HG02852 (cell line): ENCODE measurements around the gene REV3L.

Source experiments
- ATAC-seq: cut with Tn5 transposase; IDR thresholded peaks from one replicate; pipeline ENCODE4 v1.9.1; 2021; ENCODE audit warnings: mild to moderate bottlenecking, moderate library complexity; ENCODE audit not compliant: unreplicated experiment

The REV3L gene

DNA sequence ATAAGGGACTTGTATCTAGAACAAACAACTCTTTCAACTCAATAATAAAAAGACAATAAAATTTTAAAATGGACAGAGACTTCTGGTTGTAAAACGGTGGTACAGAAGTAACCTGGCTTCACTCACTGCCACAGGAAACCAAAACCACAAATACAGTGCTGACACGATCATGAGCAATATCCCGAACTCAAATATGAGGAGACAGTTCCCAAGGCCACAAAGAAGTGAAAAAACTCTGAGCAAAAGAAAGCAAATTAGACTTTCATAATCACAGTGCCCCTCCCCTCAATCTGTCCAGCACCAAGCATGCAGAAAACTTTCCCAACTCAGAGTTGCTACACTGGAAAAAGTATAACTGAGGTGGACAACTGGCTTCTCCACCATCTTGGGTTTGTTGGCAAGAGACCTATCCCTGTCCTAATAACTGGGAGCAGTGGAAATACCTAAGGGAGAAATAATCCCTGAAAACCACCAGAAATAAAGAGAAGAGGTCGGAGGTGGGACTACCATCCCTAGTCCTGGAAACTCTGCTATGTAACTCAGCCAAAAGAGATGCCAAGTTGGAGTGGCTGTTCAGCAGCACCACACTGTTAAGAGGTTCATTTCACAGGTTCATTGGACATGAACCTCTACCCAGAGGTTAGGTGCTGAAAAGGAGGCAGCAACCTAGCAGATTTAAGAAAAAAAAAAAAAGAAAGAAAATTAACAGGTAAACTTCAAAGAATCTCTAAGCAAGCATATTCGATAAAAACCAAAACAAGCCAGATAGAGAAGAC, 55.5 kb downstream of the REV3L start:
- peak; percentile 75 for ATAC-seq

DNA sequence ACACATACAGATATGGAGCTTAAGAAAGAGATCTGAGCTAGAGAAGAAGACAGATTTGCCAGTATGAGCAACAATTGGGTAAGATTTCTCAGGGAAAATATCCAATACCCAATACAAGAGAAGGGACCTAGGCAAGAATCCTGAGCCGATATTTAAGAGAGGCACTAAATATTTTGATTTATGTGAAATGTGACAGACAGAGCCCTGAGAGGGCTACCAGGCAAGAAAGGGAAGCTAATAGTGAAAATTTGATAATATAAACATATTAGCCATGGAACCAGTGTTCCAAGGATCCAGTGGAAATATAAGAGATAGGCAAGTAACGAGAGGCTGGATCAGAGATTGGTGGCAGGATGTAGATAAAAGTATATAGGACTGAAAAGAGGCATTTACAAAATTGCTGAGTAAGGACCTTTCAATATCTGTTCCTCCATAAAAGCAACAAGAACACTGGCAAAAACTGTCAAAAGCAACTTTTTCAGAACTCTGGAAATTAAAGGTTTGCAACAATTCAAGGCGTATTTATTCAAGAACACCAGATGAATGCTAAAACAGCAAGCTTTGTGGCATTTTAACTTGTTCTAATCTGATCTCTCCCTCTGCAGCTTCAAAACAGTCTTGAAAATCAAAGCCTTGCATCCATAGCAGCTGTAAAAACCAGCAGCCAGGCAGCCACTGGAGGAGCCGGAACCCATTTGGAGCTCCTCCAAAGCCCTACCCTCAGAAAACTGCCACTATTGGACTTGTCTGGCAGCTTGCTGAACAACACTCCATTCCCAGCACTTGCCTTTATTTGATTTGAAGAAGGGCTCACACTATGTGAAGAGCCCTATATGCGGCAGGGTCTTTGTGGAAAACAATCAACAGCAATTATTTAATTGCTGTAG, 58.8 kb downstream of the REV3L start:
- ATAC-seq, result no peak

- ATAC-seq, result no peak
These were observed 59.9 kb downstream of the REV3L start for GRCh38 chr6:111423055-111423633.

DNA sequence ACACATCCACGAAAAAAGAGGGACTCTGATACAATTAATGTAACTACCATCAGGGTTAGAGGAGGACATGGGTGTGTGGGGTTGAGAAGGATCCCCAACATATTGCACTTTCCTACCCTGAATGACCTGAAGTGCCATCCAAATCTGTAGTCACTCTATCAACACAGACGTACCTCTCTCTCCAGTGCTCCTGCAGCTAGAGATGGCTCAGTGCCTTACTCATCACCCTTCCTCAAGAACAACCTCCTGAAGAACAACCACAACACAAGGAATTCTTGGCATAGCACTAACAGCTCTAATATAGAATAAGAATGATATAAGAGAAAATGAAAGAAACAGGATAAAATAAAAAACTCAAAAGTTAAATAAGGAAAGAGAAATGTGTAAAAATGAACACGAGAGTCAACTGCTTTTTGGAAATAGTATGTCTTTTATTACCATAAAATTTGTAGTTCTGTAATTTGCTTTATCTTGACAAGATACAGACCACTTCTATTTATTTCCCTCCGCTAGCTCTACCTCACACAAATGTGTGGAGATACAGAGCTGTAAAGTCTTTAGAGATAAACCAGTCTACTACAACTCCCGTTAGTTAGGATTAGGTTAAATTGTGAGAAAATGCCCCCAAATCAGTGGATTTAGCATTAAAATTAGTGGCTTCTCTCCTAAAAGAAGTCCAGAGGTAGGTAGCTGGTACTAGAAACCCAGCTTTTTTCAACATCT, 63.9 kb downstream of the REV3L start:
- no peak for ATAC-seq

- ATAC-seq, result no peak
These were observed 65.1 kb downstream of the REV3L start for GRCh38 chr6:111417946-111418345.

- ATAC-seq, result no peak
These were observed 65.8 kb downstream of the REV3L start for GRCh38 chr6:111417181-111417585.

DNA sequence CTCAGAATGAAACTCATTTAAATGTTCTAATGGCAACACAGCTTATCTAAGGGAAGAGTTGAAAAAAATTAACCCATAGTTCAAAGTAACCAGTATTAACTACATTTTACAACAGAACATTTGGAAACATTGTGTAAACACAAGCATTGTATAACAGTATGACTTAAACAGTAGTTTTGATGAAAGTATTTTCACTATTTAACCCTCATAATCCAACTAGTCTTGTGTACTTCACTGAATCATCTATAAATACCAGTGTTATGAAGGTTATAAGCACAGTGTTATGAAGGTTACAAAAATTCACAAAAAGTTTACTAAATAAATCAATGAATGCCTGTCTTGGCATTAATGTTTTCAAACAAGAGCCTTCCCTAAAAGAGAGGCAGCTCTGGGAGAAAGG, 66.5 kb downstream of the REV3L start:
- no peak for ATAC-seq

GRCh38 chr6:111414373-111414772, 68.6 kb downstream of the REV3L start:
- no peak for ATAC-seq

GRCh38 chr6:111411978-111412566, 70.9 kb downstream of the REV3L start:
- no peak for ATAC-seq

GRCh38 chr6:111411046-111411445, 72.0 kb downstream of the REV3L start:
- ATAC-seq, result no peak

DNA sequence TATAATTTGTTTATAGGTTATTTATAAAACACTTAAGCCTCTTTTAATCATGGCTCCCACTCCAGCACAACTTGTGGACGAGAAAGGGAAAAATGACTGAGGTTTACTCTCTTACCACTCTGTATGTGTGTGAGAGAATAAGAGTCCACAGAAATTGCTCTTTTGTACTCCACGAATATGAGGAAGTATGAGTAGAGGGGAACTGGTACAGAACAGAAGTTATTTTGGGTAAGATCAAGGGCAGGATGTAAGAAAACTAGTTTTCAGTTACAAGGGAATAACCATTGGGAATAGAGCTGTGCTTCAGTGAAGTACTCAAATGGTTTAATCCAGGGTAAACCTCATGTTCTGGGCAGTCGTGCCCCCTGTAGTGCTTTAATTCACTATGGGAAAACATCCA, 72.6 kb downstream of the REV3L start:
- no peak for ATAC-seq

GRCh38 chr6:111409430-111409829, 73.6 kb downstream of the REV3L start:
- ATAC-seq, result no peak

GRCh38 chr6:111407686-111408085, 75.3 kb downstream of the REV3L start:
- no peak for ATAC-seq

DNA sequence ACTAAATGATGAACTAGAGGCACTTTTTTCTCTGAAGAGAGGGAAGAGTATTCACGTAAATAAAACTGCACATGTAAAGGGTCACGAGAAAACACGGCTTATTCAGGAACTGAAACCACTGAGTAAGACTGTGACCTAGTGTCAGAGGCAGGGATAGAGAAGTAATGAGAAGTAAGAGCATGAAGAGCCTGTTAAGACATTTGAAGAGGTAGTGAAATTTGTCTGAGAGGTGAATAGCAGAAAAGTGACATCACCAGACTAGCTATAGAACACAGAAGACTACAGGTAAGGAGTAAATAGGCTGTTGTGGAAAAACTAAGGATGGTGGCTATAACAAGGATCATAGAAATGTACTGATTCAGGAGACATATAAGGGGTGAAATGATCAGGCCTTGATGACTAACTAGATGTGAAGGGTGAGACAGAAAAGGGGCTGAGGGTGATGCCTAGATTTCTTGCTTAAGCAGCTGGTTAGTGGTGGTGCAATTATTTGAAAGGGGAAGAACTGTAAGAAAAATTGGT, 76.8 kb downstream of the REV3L start:
- peak; percentile 100 for ATAC-seq

- ATAC-seq, result no peak
These were observed 79.6 kb downstream of the REV3L start for GRCh38 chr6:111403388-111403787.

DNA sequence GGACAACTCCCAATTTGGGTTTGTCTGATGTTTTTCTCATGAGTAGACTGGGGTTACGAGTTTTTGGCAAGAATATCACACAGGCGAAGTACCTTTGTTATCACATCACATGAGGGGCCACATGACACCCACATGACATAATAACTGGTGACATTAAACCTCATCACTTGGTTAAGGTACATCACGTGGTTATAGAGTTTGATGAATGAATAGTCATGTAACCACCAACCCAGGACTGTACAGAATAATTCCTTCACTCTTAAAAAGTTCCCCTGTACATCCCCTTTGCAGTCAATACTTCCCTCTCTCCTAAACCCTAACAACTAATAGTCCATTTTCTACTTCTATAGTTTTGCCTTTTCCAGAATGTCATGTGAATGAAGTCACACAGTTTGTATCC, 83.4 kb downstream of the REV3L start:
- ATAC-seq, result no peak

GRCh38 chr6:111388681-111389080, 94.3 kb downstream of the REV3L start:
- ATAC-seq, result no peak

GRCh38 chr6:111382476-111383294, 100.3 kb downstream of the REV3L start:
- no peak for ATAC-seq

DNA sequence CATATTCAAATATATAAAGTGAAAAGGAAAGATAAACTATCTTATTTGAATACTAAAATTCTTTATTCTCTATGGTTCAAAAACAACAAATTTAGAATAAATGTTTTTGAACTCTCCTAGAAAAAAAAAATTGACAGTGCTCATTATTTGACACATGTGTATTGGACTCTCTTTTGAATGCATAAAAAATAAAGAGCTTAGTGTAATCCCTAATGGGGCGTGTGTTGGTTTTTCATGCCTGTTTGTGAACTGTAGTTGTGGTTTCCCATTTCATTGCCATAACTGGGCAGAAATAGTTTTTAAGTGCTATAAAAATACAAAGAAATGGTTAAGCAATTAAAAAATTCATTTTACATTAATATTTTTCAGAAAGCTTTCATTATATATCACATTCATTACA, 101.3 kb downstream of the REV3L start:
- no peak for ATAC-seq

DNA sequence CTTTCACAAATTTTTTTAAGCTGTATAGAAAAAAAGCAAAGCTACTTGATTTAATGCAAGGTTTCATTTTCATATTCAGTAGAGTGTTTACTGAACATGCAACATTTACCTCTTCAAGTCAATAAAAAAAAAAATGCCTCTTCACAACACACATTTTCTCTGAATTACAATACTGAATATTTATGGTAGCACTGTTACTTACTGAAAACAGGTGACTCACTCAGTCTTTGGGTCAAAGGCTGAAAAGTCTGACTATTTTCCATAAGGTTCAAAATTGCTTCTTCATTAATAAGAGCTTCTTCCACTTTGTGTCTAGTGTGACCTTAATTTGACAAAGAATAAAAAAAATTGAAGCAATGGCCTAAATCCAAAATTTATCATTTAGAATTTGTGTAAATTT, 101.9 kb downstream of the REV3L start:
- no peak for ATAC-seq
